Tibial nerve (tissue), 3 donors: ENCODE results near the gene ELMOD3.

Source experiments
- POLR2A ChIP-seq, 2 donors: fragments of 450-650 bp; IDR thresholded peaks; one replicate each; pipeline ENCODE4 v1.6.1; 2017; ENCODE audit warnings: antibody characterized with exemption in 2 of 2, mild to moderate bottlenecking in 2 of 2, moderate library complexity in 2 of 2
- TF ChIP-seq, protein P1 (sequence below), 5 experiments: fragments of 200-600 bp in 3 of 5; fragments of 450-650 bp in 2 of 5; sonication (generic) in 3 of 5; IDR thresholded peaks; one replicate each; pipeline ENCODE4 v1.5.1; 2016 to 2019; ENCODE audit warnings: antibody characterized with exemption in 5 of 5, mild to moderate bottlenecking in 3 of 5, moderate library complexity in 2 of 5

DNA sequence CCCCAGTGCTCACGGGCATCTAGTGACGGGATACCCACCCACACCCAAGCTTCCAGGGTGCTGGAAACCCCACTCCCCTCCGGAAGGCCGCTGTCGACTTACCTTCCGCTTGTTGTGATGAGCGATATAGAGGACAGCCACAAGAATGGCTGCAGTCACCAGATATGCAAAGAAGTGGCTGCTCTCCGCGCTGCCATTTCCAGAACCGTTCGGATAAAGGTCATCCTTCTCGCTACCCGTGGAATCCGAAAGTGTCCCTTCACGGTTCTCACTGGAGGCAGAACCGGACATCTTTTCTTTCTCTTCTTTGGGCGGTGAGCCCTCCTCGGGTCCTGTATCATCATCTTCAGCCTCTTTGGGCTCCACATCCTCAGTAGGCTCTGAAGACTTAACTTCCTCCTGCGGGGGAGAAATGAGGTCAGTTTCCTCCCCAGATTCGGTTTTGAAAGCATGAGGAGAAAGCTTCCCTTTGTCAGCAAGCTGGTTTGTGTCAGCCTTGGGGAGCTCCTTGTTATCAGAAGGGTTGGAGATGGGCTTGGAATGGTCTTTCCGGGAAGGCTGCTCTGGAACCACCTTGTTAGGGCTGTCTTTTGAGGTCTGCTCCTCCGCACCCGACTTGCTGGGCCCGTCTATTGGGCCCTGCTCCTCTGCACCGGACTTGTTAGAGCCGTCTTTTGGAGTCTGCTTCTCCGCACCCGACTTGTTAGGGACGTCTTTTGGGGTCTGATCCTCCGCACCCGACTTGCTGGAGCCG lies 28.0 kb upstream of the ELMOD3 start:
- TF ChIP-seq, protein P1, sequence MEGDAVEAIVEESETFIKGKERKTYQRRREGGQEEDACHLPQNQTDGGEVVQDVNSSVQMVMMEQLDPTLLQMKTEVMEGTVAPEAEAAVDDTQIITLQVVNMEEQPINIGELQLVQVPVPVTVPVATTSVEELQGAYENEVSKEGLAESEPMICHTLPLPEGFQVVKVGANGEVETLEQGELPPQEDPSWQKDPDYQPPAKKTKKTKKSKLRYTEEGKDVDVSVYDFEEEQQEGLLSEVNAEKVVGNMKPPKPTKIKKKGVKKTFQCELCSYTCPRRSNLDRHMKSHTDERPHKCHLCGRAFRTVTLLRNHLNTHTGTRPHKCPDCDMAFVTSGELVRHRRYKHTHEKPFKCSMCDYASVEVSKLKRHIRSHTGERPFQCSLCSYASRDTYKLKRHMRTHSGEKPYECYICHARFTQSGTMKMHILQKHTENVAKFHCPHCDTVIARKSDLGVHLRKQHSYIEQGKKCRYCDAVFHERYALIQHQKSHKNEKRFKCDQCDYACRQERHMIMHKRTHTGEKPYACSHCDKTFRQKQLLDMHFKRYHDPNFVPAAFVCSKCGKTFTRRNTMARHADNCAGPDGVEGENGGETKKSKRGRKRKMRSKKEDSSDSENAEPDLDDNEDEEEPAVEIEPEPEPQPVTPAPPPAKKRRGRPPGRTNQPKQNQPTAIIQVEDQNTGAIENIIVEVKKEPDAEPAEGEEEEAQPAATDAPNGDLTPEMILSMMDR (IDR thresholded peaks at IDR 0.05) = no peak
- no peak for TF ChIP-seq POLR2A (IDR thresholded peaks at IDR 0.05)
